Measurements from ENCODE around the gene TCF4.
A peak's percentile ranks its signal among the peaks of the same experiment; 100 is the strongest.

The TCF4 gene

GRCh38 chr18:55588111-55588869 is at the start of gene TCF4:
Gene TCF4, minus strand, starts transcription at chr18:55588192. Its CDS starts 1,076 bp downstream, at chr18:55587116.
- DNase-seq: peak; percentile 72

GRCh38 chr18:55637204-55637603 is 49.2 kb upstream of the TCF4 start:
- no peak for DNase-seq

- DNase-seq: no peak
Measured at GRCh38 chr18:55635439-55635838, 47.4 kb upstream of the TCF4 start.

- no peak for DNase-seq
Measured at GRCh38 chr18:55634545-55634944, 46.6 kb upstream of the TCF4 start.

- no peak for DNase-seq
Measured at GRCh38 chr18:55633032-55633431, 45.0 kb upstream of the TCF4 start.

- DNase-seq: no peak
Measured at GRCh38 chr18:55629133-55629532, 41.1 kb upstream of the TCF4 start.

- no peak for DNase-seq
Measured at GRCh38 chr18:55627007-55627406, 39.0 kb upstream of the TCF4 start.

GRCh38 chr18:55625901-55626300 is 37.9 kb upstream of the TCF4 start:
- DNase-seq: no peak

- no peak for DNase-seq
Measured at GRCh38 chr18:55623626-55624025, 35.6 kb upstream of the TCF4 start.

GRCh38 chr18:55610506-55610905 is 22.5 kb upstream of the TCF4 start:
- no peak for DNase-seq

- no peak for DNase-seq
Measured at GRCh38 chr18:55609160-55609825, 21.3 kb upstream of the TCF4 start.

- no peak for DNase-seq
Measured at GRCh38 chr18:55608497-55608896, 20.5 kb upstream of the TCF4 start.

- DNase-seq: no peak
Measured at GRCh38 chr18:55607773-55608172, 19.8 kb upstream of the TCF4 start.

- no peak for DNase-seq
Measured at GRCh38 chr18:55605733-55606338, 17.8 kb upstream of the TCF4 start.

GRCh38 chr18:55603775-55604174 is 15.8 kb upstream of the TCF4 start:
- no peak for DNase-seq

- no peak for DNase-seq
Measured at GRCh38 chr18:55593888-55594287, 5.9 kb upstream of the TCF4 start.

- DNase-seq: no peak
Measured at GRCh38 chr18:55592572-55592971, 4.6 kb upstream of the TCF4 start.

- DNase-seq: no peak
Measured at GRCh38 chr18:55592106-55592505, 4.1 kb upstream of the TCF4 start.

GRCh38 chr18:55589625-55590291 is 1.8 kb upstream of the TCF4 start:
- DNase-seq: peak; percentile 99

- DNase-seq: peak; percentile 23
Measured at GRCh38 chr18:55588870-55589595, 1.0 kb upstream of the TCF4 start.

GRCh38 chr18:55587418-55588110 is 428 bp downstream of the TCF4 start:
- peak; percentile 72 for DNase-seq

- no peak for DNase-seq
Measured at GRCh38 chr18:55585920-55586561, 2.0 kb downstream of the TCF4 start.

Measured in COR-L47 (cell line).